ENCODE results near the gene MST1. TPM values are rescaled to one million over a fixed set of nuclear protein-coding genes. Genes with fewer than 3 reads are reported as not detected.

MST1 gene
- total RNA-seq, 1 donor from 2014 or later, result 838 TPM

- ATAC-seq (no peak), DNase-seq (ENCODE audit: low spot score) (no peak)
These were observed 49.7 kb downstream of the MST1 start for GRCh38 chr3:49639551-49639950.

DNA sequence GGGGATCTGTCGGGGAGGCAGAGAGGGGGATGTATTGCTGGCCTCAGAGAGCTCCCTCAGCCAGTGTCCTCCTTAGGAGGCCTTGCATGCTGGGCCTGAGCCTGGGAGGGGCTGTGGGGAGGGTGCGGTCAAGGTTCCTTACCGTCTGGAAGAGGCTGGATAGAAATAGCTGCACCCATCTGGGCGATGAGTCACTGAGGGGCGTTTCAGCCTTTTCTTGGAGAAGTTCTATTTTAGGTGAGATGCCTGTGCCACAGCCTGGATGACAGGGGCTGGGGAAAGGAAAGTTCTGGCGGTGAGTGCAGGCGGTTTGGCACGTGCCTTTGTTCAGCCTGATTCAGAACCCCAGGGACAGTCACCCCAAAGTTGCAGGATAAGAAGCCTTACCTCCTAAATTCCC, 50.8 kb downstream of the MST1 start:
- ATAC-seq (no peak), DNase-seq (ENCODE audit: low spot score) (no peak)

DNA sequence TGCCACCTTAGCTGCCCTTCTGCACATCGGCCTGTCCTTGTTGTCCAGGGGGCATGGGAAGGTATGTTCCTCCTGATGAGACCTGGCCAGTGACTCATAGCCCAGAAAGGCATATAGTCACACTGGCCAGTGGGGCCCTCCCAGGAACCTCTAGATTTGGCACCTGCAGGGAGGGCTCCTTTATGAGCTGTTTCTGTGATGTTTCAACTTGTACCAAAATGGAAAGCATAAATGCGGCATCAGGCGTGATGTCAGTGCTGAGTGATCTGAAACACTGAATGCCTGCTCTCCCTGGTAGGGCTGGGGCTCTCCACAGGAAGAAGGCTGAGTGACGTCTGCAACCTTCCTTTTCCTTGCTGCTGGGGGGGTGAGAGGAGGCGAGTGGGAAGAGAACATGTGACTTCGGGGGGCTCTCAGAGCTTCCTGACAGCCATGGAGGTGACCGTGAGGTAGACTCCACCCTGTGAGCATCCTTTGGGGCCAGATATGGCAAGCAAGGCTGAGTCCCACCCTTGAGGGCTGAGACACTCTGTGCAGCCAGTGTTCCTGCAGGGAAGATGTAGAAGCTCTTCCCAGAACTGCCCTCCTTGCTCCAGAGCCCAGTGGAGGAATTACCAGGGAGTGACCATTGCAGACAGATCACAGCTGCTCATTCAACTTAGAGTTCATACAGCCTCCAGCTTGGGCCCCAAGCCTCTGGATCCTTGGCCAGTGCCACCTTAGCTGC, 52.2 kb downstream of the MST1 start:
- no peak for DNase-seq (ENCODE audit: low spot score)
- no peak for ATAC-seq

DNA sequence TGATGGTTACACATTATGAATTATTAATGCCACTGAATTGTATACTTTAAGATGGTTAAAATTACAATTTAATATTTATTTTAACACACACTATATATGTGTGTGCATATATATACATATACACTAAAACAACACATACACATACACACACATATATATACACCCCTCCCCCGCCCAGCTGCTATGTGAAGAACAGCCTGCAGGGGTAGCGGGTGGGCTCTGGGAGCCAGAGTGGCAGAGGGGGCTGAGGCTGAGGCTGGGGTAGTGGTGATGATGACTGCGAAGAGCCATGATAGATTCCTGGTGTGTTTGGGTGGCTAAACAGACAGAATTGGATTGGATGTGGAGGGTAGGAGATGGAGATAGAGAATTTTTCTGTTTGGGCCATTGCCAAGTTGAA, 54.5 kb downstream of the MST1 start:
- no peak for ATAC-seq

More for the DNA sequence above, 54.5 kb downstream of the MST1 start:
- DNase-seq (ENCODE audit: low spot score), result no peak

Other genes starting within 250 kb of the MST1 start
- gene DAG1, start 219.2 kb downstream of the MST1 start, total RNA-seq, result 59.6 TPM
- gene BSN, start 135.0 kb downstream of the MST1 start, total RNA-seq, result 0.73 TPM
- gene APEH, start 15.1 kb downstream of the MST1 start, total RNA-seq, result 74.4 TPM
- 59.4 TPM for gene RNF123, start 83 bp upstream of the MST1 start, total RNA-seq
- not detected for gene AMIGO3, start 30.2 kb upstream of the MST1 start, total RNA-seq
- 38.0 TPM for gene GMPPB, start 34.5 kb upstream of the MST1 start, total RNA-seq
- gene IP6K1, start 97.1 kb upstream of the MST1 start, total RNA-seq, result 14.6 TPM
- gene CDHR4, start 110.4 kb upstream of the MST1 start, total RNA-seq, result not detected
- gene INKA1, start 113.8 kb upstream of the MST1 start, total RNA-seq, result 0.63 TPM
- 33.2 TPM for gene UBA7, start 124.5 kb upstream of the MST1 start, total RNA-seq
- gene TRAIP, start 167.1 kb upstream of the MST1 start, total RNA-seq, result 0.75 TPM
- gene CAMKV, start 180.4 kb upstream of the MST1 start, total RNA-seq, result not detected
- gene MST1R, start 214.4 kb upstream of the MST1 start, total RNA-seq, result 1.3 TPM
- 9.4 TPM for gene MON1A, start 240.3 kb upstream of the MST1 start, total RNA-seq